Stimulated activated CD4-positive, alpha-beta T cell treated with anti-CD3 and anti-CD28 coated beads, Interleukin-4, amount 100 ng/mL, for 4 hours (primary cell): Measurements from ENCODE around the gene BTRC.

Experiments
- DNase-seq, 2 experiments: peaks; one replicate each; pipeline ENCODE4 v3.0.0-alpha.2; 2020

BTRC gene

GRCh38 chr10:101446947-101447346 is 93.0 kb downstream of the BTRC start:
- no peak for DNase-seq

GRCh38 chr10:101447477-101447876 is 93.5 kb downstream of the BTRC start:
- DNase-seq = no peak

GRCh38 chr10:101450277-101451080 is 96.5 kb downstream of the BTRC start:
- no peak for DNase-seq

GRCh38 chr10:101451261-101451660 is 97.3 kb downstream of the BTRC start:
- no peak for DNase-seq

- DNase-seq = no peak
These were observed 97.7 kb downstream of the BTRC start for GRCh38 chr10:101451667-101452069.

GRCh38 chr10:101452176-101452575 is 98.2 kb downstream of the BTRC start:
- DNase-seq = no peak

GRCh38 chr10:101452593-101452992 is 98.6 kb downstream of the BTRC start:
- no peak for DNase-seq

GRCh38 chr10:101453318-101453717 is 99.4 kb downstream of the BTRC start:
- no peak for DNase-seq

- no peak for DNase-seq
These were observed 100.1 kb downstream of the BTRC start for GRCh38 chr10:101453791-101454718.

- DNase-seq = no peak
These were observed 104.9 kb downstream of the BTRC start for GRCh38 chr10:101458869-101459268.

GRCh38 chr10:101464082-101464481 is 110.1 kb downstream of the BTRC start:
- DNase-seq = no peak

- no peak for DNase-seq
These were observed 110.6 kb downstream of the BTRC start for GRCh38 chr10:101464599-101464998.

- no peak for DNase-seq
These were observed 112.3 kb downstream of the BTRC start for GRCh38 chr10:101466016-101466912.

GRCh38 chr10:101467286-101467770 is 113.4 kb downstream of the BTRC start:
- peak in 1 of 2 experiments; percentile 17 for DNase-seq

- DNase-seq = no peak
These were observed 114.2 kb downstream of the BTRC start for GRCh38 chr10:101468159-101468558.

- no peak for DNase-seq
These were observed 122.4 kb downstream of the BTRC start for GRCh38 chr10:101476383-101476782.

- DNase-seq = no peak
These were observed 125.0 kb downstream of the BTRC start for GRCh38 chr10:101478956-101479355.

GRCh38 chr10:101481256-101481655 is 127.3 kb downstream of the BTRC start:
- no peak for DNase-seq

- DNase-seq = no peak
These were observed 128.6 kb downstream of the BTRC start for GRCh38 chr10:101482568-101482967.

GRCh38 chr10:101484175-101484745 is 130.3 kb downstream of the BTRC start:
- DNase-seq = no peak

GRCh38 chr10:101485207-101485606 is 131.2 kb downstream of the BTRC start:
- no peak for DNase-seq
